Endothelial cell of umbilical vein (primary cell): Measurements from ENCODE around the gene ZNF407. TPM values are rescaled to one million over a fixed set of nuclear protein-coding genes. Genes with fewer than 3 reads are reported as not detected.

ENCODE experiments used
- BruUV-seq: library from RNA; stranded (reverse); fragments of 400-500 nt; replicated peaks from 2 replicates; lab custom pipeline; 2021; lab: Mats Ljungman, UMichigan
- CTCF ChIA-PET: fragments of 300-600, 350-600 bp; sonication (Branson Sonifier 250); formaldehyde crosslinking; loops from one replicate; lab custom pipeline; 2021; ENCODE audit warnings: antibody characterized with exemption, inconsistent platforms; lab: Charles Lee
- POLR2A ChIA-PET: fragments of 300-600, 350-600 bp; sonication (Branson Sonifier 250); formaldehyde crosslinking; loops from one replicate; lab custom pipeline; 2021; ENCODE audit warnings: antibody characterized with exemption, inconsistent platforms; lab: Charles Lee
- DNase-seq: peaks from one replicate; pipeline ENCODE4 v3.0.0-alpha.2; 2011; ENCODE audit warnings: low read depth, low spot score
- FAIRE-seq: peaks from 2 replicates; lab custom pipeline; 2011; peaks lifted over from hg19 to GRCh38; lab: Jason Lieb, UNC
- H2AFZ ChIP-seq: 2 replicates; pipeline ENCODE4 v1.6.0; 2012; ENCODE audit warnings: low read depth, low read length, control low read depth, inconsistent platforms
- H3K27ac ChIP-seq: 2 replicates; pipeline ENCODE4 v1.5.1; 2011; ENCODE audit warnings: low read depth, mild to moderate bottlenecking, control low read depth, low read length, moderate library complexity; ENCODE audit not compliant: insufficient read depth
- H3K27me3 ChIP-seq, 2 experiments: 2 replicates each; pipeline versions ENCODE4 v1.6.0 to v1.6.1; 2011; ENCODE audit warnings: low read length in 2 of 2, mixed read lengths in 1 of 2; ENCODE audit not compliant: control insufficient read depth in 2 of 2, insufficient read depth in 2 of 2
- H3K36me3 ChIP-seq, 2 experiments: 2 replicates in 1 of 2; 3 replicates in 1 of 2; pipeline ENCODE4 v1.5.1; 2011; ENCODE audit warnings: low read length in 2 of 2, mild to moderate bottlenecking in 1 of 2, moderate library complexity in 1 of 2; ENCODE audit not compliant: control insufficient read depth in 2 of 2, insufficient read depth in 2 of 2; ENCODE audit errors: extremely low read depth in 1 of 2
- H3K4me1 ChIP-seq: 3 replicates; pipeline ENCODE4 v1.5.1; 2011; ENCODE audit warnings: mild to moderate bottlenecking, low read length; ENCODE audit not compliant: control insufficient read depth, insufficient read depth; ENCODE audit errors: extremely low read depth
- H3K4me2 ChIP-seq: 2 replicates; pipeline ENCODE4 v1.6.1; 2011; ENCODE audit warnings: low read length, control low read depth, mixed read lengths; ENCODE audit not compliant: insufficient read depth
- H3K4me3 ChIP-seq, 3 experiments: fragments of 200-600 bp in 1 of 3; sonication (generic), shearing (Covaris generic) in 1 of 3; replicated peaks in 1 of 3; 2 replicates each; pipeline ENCODE4 v1.5.1; 2011 to 2016; ENCODE audit warnings: control low read depth in 3 of 3, low read length in 3 of 3, mild to moderate bottlenecking in 2 of 3, inconsistent platforms in 1 of 3, low read depth in 1 of 3, moderate library complexity in 1 of 3; ENCODE audit not compliant: insufficient read depth in 1 of 3
- H3K79me2 ChIP-seq: 2 replicates; pipeline ENCODE4 v1.6.0; 2012; ENCODE audit warnings: low read length, inconsistent platforms; ENCODE audit not compliant: control insufficient read depth, insufficient read depth
- H3K9ac ChIP-seq: replicated peaks from 2 replicates; pipeline ENCODE3; 2011; ENCODE audit warnings: low read length, control low read depth; ENCODE audit not compliant: insufficient read depth; ENCODE audit errors: extremely low read depth
- H3K9me1 ChIP-seq: replicated peaks from 3 replicates; pipeline ENCODE4 v1.6.0; 2011; ENCODE audit warnings: mild to moderate bottlenecking, low read length; ENCODE audit not compliant: control insufficient read depth, insufficient read depth; ENCODE audit errors: extremely low read depth
- H3K9me3 ChIP-seq: replicated peaks from 2 replicates; pipeline ENCODE4 v1.5.1; 2012; ENCODE audit warnings: low read length, inconsistent platforms; ENCODE audit not compliant: control insufficient read depth, insufficient read depth
- H4K20me1 ChIP-seq: replicated peaks from 2 replicates; pipeline ENCODE3; 2011; ENCODE audit warnings: mild to moderate bottlenecking, low read length; ENCODE audit not compliant: control insufficient read depth, insufficient read depth; ENCODE audit errors: extremely low read depth
- CTCF ChIP-seq, 2 donors: IDR thresholded peaks; 1 replicate in 1 of 2; 2 replicates in 1 of 2; pipeline ENCODE4 v1.5.1; 2011; ENCODE audit warnings: low read length in 2 of 2, mild to moderate bottlenecking in 2 of 2, moderate library complexity in 2 of 2, control low read depth in 1 of 2, inconsistent platforms in 1 of 2, low read depth in 1 of 2; ENCODE audit not compliant: insufficient read depth in 1 of 2; ENCODE audit errors: extremely low read depth in 1 of 2
- EZH2 ChIP-seq: IDR thresholded peaks from 2 replicates; pipeline ENCODE4 v1.6.1; 2012; ENCODE audit warnings: borderline replicate concordance, low read depth, mild to moderate bottlenecking, moderate library complexity, low read length, inconsistent platforms; ENCODE audit not compliant: severe bottlenecking
- FOS ChIP-seq: IDR thresholded peaks from 2 replicates; pipeline ENCODE4 v1.6.1; 2011; ENCODE audit warnings: mild to moderate bottlenecking, low read length, moderate library complexity, borderline replicate concordance; ENCODE audit not compliant: insufficient read depth
- GATA2 ChIP-seq: IDR thresholded peaks from 2 replicates; pipeline ENCODE4 v1.7.0; 2011; ENCODE audit warnings: low read depth, mild to moderate bottlenecking, moderate library complexity, mixed read lengths, low read length; ENCODE audit not compliant: insufficient read length, insufficient read depth
- JUN ChIP-seq: IDR thresholded peaks from 2 replicates; pipeline ENCODE4 v1.6.1; 2011; ENCODE audit warnings: borderline replicate concordance, low read depth; ENCODE audit not compliant: insufficient read length, insufficient read depth
- MAX ChIP-seq: IDR thresholded peaks from 2 replicates; pipeline ENCODE4 v1.6.1; 2011; ENCODE audit not compliant: insufficient read depth, insufficient read length
- MYC ChIP-seq: IDR thresholded peaks from one replicate; pipeline ENCODE4 v1.6.1; 2011; ENCODE audit warnings: mild to moderate bottlenecking, low read depth, low read length
- POLR2A ChIP-seq: IDR thresholded peaks from 2 replicates; pipeline ENCODE4 v1.6.1; 2012; ENCODE audit warnings: low read depth, mild to moderate bottlenecking, control low read depth, low read length
- POLR2AphosphoS5 ChIP-seq: IDR thresholded peaks from 2 replicates; pipeline ENCODE4 v1.6.1; 2012; ENCODE audit warnings: low read depth, mild to moderate bottlenecking, control low read depth, low read length, moderate library complexity; ENCODE audit not compliant: insufficient read depth
- dilution Hi-C: fragments of 300-500 bp; cut with MboI; formaldehyde crosslinking; loops from one replicate; pipeline ENCODE4 v1.15.0; 2019; ENCODE audit warnings: low sequenced_read_pairs; ENCODE audit not compliant: extremely low pct_ligation_motif_present
- intact Hi-C: fragments of 100-400 bp; cut with micrococcal nuclease; formaldehyde crosslinking; loops from one replicate; pipeline ENCODE4 v1.10.0; 2022
- polyA plus RNA-seq, 4 experiments: library from polyadenylated mRNA; depleted of rRNA in 3 of 4; stranded (reverse) in 3 of 4; unstranded in 1 of 4; fragments of >200 nt; gene quantifications; 2 replicates each; pipeline versions ENCODE4 v1.2.1 to v1.2.3, GENCODE V29; 2011 to 2012; ENCODE audit warnings: missing spikeins in 1 of 4
- total RNA-seq: library from RNA; stranded (reverse); gene quantifications from 2 replicates; pipeline ENCODE4 v1.2.3, GENCODE V29; 2021

Gene ZNF407
- total and polyA plus RNA-seq, 2 donors (not counting 3 experiments of a cell fraction or from before 2014, with no cell fraction given): 3.8 to 20.1 TPM

GRCh38 chr18:74982946-74983635 lies 385.4 kb downstream of the ZNF407 start:
- dilution Hi-C loops: no loop called here
- intact Hi-C loops: loop anchor here (1.0 kb wide), 1 partner anchor 8 kb away; no protein-coding TSS in a partner anchor
- CTCF ChIA-PET: interaction anchor here (1.3 kb wide), 1 partner anchor 10 kb away, joined by 3 read pairs; no protein-coding TSS in a partner anchor
- Histone ChIP-seq H3K4me2 (no peak overlapping the region), H3K27me3 (no peaks in the 10 kb centered on the region), H3K4me3 (no peak overlapping the region), H3K79me2 (no peaks in the 10 kb centered on the region), H3K4me1 (no peaks in the 10 kb centered on the region), H3K9ac (no peak overlapping the region), H4K20me1 (no peaks in the 10 kb centered on the region), H3K9me3 (no peaks in the 10 kb centered on the region), H3K9me1 (no peaks in the 10 kb centered on the region), H3K36me3 (no peaks in the 10 kb centered on the region), H2AFZ (peak overlapping the region; percentile 32), H3K27ac (peak overlapping the region; percentile 28)
- BruUV-seq: no TSS peak
- TF ChIP-seq POLR2A (no peak), POLR2AphosphoS5 (no peak), CTCF (IDR thresholded peaks at IDR 0.05; ENCODE audit: extremely low read depth in 1 of 2, insufficient read depth in 1 of 2, low read depth in 1 of 2, low read length in 2 of 2) (no peak), MYC (no peak), JUN (no peak), EZH2 (no peak), GATA2 (no peak), MAX (no peak), FOS (no peak)
- no peak for FAIRE-seq
- DNase-seq: peak; percentile 73
- POLR2A ChIA-PET: no interaction called here
